Caco-2 (cell line): Measurements from ENCODE around the gene STK11IP. TPM values are rescaled to one million over a fixed set of nuclear protein-coding genes. Genes with fewer than 3 reads are reported as not detected.

Experiments
- BruUV-seq: library from RNA; stranded (reverse); fragments of 400-500 nt; replicated peaks from 2 replicates; lab custom pipeline; 2021; lab: Mats Ljungman, UMichigan
- CTCF ChIA-PET: fragments of 300-600 bp; sonication (Branson Sonifier 250); formaldehyde crosslinking; loops from one replicate; lab custom pipeline; 2022; ENCODE audit warnings: antibody characterized with exemption; lab: Charles Lee
- POLR2A ChIA-PET: fragments of 300-600 bp; sonication (Branson Sonifier 250); formaldehyde crosslinking; loops from one replicate; lab custom pipeline; 2022; ENCODE audit warnings: antibody characterized with exemption; lab: Charles Lee
- DNase-seq, 2 experiments: peaks; one replicate each; pipeline versions ENCODE4 v3.0.0 to v3.0.0-alpha.2; 2020 to 2022
- H3K27me3 ChIP-seq: replicated peaks from 2 replicates; pipeline ENCODE4 v1.6.0; 2011; ENCODE audit warnings: low read length; ENCODE audit not compliant: control insufficient read depth, insufficient read depth
- H3K36me3 ChIP-seq: 2 replicates; pipeline ENCODE4 v1.5.1; 2011; ENCODE audit warnings: low read length; ENCODE audit not compliant: control insufficient read depth, insufficient read depth
- H3K4me1 ChIP-seq: fragments of 250-450 bp; sonication (Bioruptor Pico); 2 replicates; pipeline ENCODE4 v1.5.1; 2020; ENCODE audit warnings: mild to moderate bottlenecking
- H3K4me3 ChIP-seq: 2 replicates; pipeline ENCODE4 v1.5.1; 2011; ENCODE audit warnings: low read depth, mild to moderate bottlenecking, control low read depth, low read length
- H3K9me3 ChIP-seq: fragments of 250-450 bp; sonication (Bioruptor Pico); 2 replicates; pipeline ENCODE4 v1.5.1; 2020; ENCODE audit warnings: mild to moderate bottlenecking, moderate library complexity
- H3K27ac Mint-ChIP-seq: one replicate; pipeline ENCODE4 v1.8.0; 2022; ENCODE audit warnings: mixed read lengths; ENCODE audit not compliant: unreplicated experiment
- H3K27me3 Mint-ChIP-seq: one replicate; pipeline ENCODE4 v1.8.0; 2022; ENCODE audit warnings: mixed read lengths; ENCODE audit not compliant: insufficient read depth, unreplicated experiment
- H3K36me3 Mint-ChIP-seq: one replicate; pipeline ENCODE4 v1.8.0; 2022; ENCODE audit warnings: mild to moderate bottlenecking, mixed read lengths; ENCODE audit not compliant: insufficient read depth, unreplicated experiment
- H3K4me1 Mint-ChIP-seq: one replicate; pipeline ENCODE4 v1.8.0; 2022; ENCODE audit warnings: low read depth, mixed read lengths; ENCODE audit not compliant: unreplicated experiment
- H3K4me3 Mint-ChIP-seq: one replicate; pipeline ENCODE4 v1.8.0; 2022; ENCODE audit warnings: mild to moderate bottlenecking, moderate library complexity, mixed read lengths; ENCODE audit not compliant: unreplicated experiment
- H3K9me3 Mint-ChIP-seq: one replicate; pipeline ENCODE4 v1.8.0; 2022; ENCODE audit warnings: mixed read lengths; ENCODE audit not compliant: unreplicated experiment
- intact Hi-C: fragments of 100-400 bp; cut with micrococcal nuclease; formaldehyde crosslinking; loops from one replicate; pipeline ENCODE4 v1.10.0; 2022; ENCODE audit not compliant: unreplicated experiment
- total RNA-seq: library from RNA; stranded (reverse); gene quantifications from 2 replicates; pipeline ENCODE4 v1.2.3, GENCODE V29; 2022
- TF ChIP-seq, protein P1 (sequence below), 2 experiments: fragments of 200-600 bp in 1 of 2; IDR thresholded peaks; 1 replicate in 1 of 2; 2 replicates in 1 of 2; pipeline versions ENCODE4 v1.5.1 to v1.8.0; 2011 to 2022; ENCODE audit warnings: antibody characterized with exemption in 1 of 2, control low read depth in 1 of 2, inconsistent platforms in 1 of 2, low read depth in 1 of 2, low read length in 1 of 2, mild to moderate bottlenecking in 1 of 2, moderate library complexity in 1 of 2; ENCODE audit not compliant: insufficient read depth in 1 of 2, severe bottlenecking in 1 of 2, unreplicated experiment in 1 of 2

The STK11IP gene
- total RNA-seq, 1 experiment from 2014 or later = 21.7 TPM

DNA sequence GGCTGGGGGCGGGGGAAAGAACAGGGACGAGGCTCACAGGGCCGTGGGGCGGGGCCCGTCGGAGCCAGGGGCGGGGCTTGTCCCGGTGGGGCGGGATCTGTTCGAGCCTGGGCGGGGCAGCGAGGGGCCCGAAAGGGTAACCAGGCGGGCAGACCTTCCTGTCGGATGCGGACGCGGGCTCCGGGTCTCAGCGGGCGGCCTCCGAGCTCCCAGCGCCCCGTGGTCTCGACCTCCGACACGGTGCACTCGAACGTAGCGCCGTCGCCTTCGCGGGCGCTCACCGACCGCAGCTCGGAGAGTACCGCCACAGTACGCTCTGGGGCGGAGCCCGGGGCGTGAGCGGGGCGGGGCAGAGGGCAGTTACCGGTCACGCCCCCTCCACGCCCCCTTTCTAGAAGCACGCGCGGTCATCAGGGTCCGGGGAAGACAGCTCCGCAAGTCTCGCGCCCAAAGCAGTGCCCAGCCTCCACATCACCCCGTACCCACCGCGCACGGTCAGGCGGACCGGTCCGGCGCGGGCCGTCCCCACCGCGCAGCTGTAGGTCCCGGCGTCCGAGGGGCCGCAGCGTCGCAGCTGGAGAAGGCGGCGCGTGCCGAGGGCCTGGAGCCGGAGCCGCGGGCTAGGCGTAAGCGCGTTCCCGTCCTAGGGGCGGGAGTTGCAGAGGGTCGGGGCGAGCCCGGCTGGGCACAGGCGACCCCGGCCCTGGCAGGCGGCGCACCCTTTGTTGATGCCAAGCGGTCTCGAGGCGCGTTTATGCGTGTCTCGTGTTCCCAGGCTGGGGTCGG, 45.1 kb upstream of the STK11IP start:
- Histone ChIP-seq H3K9me3 (no peaks in the 10 kb centered on the region), H3K27me3 (no peaks in the 10 kb centered on the region), H3K4me3 (peak overlapping the region; percentile 87), H3K36me3 (no peaks in the 10 kb centered on the region; the same call in 1 of the 2 replicates), H3K4me1 (peaks cover 4% of the 10 kb centered on the region)
- DNase-seq = peak; percentile 88 to 93
- intact Hi-C loops = loop anchor here (1.0 kb wide), 2 partner anchors 9 to 90 kb away; partner anchors contain the start of gene CHPF
- H3K27me3 Mint-ChIP-seq = no peaks in the 10 kb centered on the region
- peaks cover 5% of the 10 kb centered on the region for H3K36me3 Mint-ChIP-seq
- POLR2A ChIA-PET = interaction anchor here (0.7 to 1.0 kb wide), 4 partner anchors 9 to 137 kb away, joined by 3 to 9 read pairs (median 4); partner anchors contain the start of gene OBSL1
- TF ChIP-seq, protein P1, sequence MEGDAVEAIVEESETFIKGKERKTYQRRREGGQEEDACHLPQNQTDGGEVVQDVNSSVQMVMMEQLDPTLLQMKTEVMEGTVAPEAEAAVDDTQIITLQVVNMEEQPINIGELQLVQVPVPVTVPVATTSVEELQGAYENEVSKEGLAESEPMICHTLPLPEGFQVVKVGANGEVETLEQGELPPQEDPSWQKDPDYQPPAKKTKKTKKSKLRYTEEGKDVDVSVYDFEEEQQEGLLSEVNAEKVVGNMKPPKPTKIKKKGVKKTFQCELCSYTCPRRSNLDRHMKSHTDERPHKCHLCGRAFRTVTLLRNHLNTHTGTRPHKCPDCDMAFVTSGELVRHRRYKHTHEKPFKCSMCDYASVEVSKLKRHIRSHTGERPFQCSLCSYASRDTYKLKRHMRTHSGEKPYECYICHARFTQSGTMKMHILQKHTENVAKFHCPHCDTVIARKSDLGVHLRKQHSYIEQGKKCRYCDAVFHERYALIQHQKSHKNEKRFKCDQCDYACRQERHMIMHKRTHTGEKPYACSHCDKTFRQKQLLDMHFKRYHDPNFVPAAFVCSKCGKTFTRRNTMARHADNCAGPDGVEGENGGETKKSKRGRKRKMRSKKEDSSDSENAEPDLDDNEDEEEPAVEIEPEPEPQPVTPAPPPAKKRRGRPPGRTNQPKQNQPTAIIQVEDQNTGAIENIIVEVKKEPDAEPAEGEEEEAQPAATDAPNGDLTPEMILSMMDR (IDR thresholded peaks at IDR 0.05; ENCODE audit: insufficient read depth in 1 of 2, low read depth in 1 of 2, low read length in 1 of 2, severe bottlenecking in 1 of 2, unreplicated experiment in 1 of 2) = no peak
- H3K4me3 Mint-ChIP-seq = peak overlapping the region; percentile 79
- peak overlapping the region; percentile 35 for H3K27ac Mint-ChIP-seq
- no TSS peak for BruUV-seq
- no peaks in the 10 kb centered on the region for H3K4me1 Mint-ChIP-seq
- H3K9me3 Mint-ChIP-seq = no peaks in the 10 kb centered on the region
- CTCF ChIA-PET = interaction anchor here (0.6 to 2.0 kb wide), 6 partner anchors 9 to 137 kb away, joined by 3 to 9 read pairs (median 4); partner anchors contain the start of genes CHPF, STK11IP and TMEM198

DNA sequence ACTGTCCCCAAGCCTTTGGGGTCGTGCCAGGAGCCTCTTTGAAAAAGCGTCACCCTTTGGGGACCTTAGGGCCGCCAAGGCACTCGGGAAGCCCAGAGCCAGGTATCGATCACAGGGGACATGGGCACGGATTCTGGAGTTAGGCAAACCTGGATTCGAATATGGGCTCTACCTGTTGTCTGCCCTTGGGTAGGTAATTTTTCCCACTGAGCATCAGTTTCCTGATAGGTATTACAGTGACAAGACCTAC, 44.6 kb upstream of the STK11IP start:
- ChIA-PET POLR2A (interaction anchor here (0.9 to 1.0 kb wide), 2 partner anchors 9 to 18 kb away, joined by 3 to 4 read pairs; partner anchors contain the start of gene OBSL1), CTCF (interaction anchor here (0.7 to 2.0 kb wide), 5 partner anchors 8 to 136 kb away, joined by 3 to 9 read pairs (median 7); partner anchors contain the start of genes CHPF, STK11IP and TMEM198)
- Histone ChIP-seq H3K4me1 (peaks cover 4% of the 10 kb centered on the region), H3K4me3 (peak overlapping the region; percentile 87), H3K9me3 (no peaks in the 10 kb centered on the region), H3K36me3 (no peaks in the 10 kb centered on the region; the same call in 1 of the 2 replicates), H3K27me3 (no peaks in the 10 kb centered on the region)
- DNase-seq = no peak
- Mint-ChIP-seq H3K27me3 (no peaks in the 10 kb centered on the region), H3K4me1 (no peaks in the 10 kb centered on the region), H3K9me3 (no peaks in the 10 kb centered on the region), H3K4me3 (peak overlapping the region; percentile 79), H3K36me3 (peaks cover 5% of the 10 kb centered on the region), H3K27ac (no peak overlapping the region)
- TF ChIP-seq, protein P1 (IDR thresholded peaks at IDR 0.05; ENCODE audit: insufficient read depth in 1 of 2, low read depth in 1 of 2, low read length in 1 of 2, severe bottlenecking in 1 of 2, unreplicated experiment in 1 of 2) = no peak
- intact Hi-C loops = no loop called here
- no TSS peak for BruUV-seq

DNA sequence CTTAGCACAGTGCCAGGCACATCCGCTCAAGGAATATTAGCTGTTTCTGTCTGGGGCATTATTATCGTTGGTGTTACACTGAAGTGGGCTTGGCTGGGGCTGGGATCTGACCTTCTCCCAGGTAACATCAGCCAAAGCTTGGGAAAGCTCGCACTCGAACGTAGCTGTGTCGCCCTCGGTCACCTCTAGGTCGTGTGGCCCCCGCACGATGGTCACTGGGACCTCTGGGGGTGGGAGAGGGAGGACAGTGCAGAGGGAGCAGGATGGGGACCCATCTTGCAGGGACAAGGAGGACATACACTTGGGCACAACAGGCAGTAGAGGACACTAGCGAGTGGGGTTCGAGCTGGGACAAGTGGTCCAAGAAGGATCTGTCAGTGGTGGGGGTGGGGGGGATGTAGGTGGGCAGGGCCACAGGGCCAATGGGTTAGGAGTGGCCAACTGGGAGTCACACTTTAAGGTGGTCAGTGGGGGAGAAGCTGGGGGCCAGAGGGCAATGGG, 44.1 kb upstream of the STK11IP start:
- intact Hi-C loops = no loop called here
- H3K9me3 ChIP-seq = no peaks in the 10 kb centered on the region
- H3K36me3 ChIP-seq = no peaks in the 10 kb centered on the region
- Mint-ChIP-seq H3K27ac (peak overlapping the region; percentile 19), H3K4me1 (no peaks in the 10 kb centered on the region), H3K4me3 (peak overlapping the region; percentile 79), H3K36me3 (peaks cover 5% of the 10 kb centered on the region), H3K9me3 (no peaks in the 10 kb centered on the region), H3K27me3 (no peaks in the 10 kb centered on the region)
- DNase-seq = no peak
- peak overlapping the region; percentile 87; the same call in 1 of the 2 replicates for H3K4me3 ChIP-seq
- H3K27me3 ChIP-seq = no peaks in the 10 kb centered on the region; the same call in 1 of the 2 replicates
- H3K4me1 ChIP-seq = peaks cover 4% of the 10 kb centered on the region
- TF ChIP-seq, protein P1 (IDR thresholded peaks at IDR 0.05; ENCODE audit: insufficient read depth in 1 of 2, low read depth in 1 of 2, low read length in 1 of 2, severe bottlenecking in 1 of 2, unreplicated experiment in 1 of 2) = no peak
- no TSS peak for BruUV-seq
- CTCF ChIA-PET = interaction anchor here (0.8 to 2.0 kb wide), 2 partner anchors 10 to 90 kb away, joined by 7 to 8 read pairs; partner anchors contain the start of genes CHPF and TMEM198
- POLR2A ChIA-PET = no interaction called here
